Fibroblast of skin of right quadriceps (primary cell): Measurements from ENCODE around the gene UBE2U.

Experiments used
- DNase-seq: peaks from one replicate; pipeline ENCODE4 v3.0.0-alpha.2; 2013

The UBE2U gene, protein sequence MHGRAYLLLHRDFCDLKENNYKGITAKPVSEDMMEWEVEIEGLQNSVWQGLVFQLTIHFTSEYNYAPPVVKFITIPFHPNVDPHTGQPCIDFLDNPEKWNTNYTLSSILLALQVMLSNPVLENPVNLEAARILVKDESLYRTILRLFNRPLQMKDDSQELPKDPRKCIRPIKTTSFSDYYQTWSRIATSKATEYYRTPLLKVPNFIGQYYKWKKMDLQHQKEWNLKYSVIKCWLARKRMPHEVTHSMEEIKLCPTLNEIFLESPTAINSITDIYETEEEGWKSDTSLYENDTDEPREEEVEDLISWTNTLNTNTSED

DNA sequence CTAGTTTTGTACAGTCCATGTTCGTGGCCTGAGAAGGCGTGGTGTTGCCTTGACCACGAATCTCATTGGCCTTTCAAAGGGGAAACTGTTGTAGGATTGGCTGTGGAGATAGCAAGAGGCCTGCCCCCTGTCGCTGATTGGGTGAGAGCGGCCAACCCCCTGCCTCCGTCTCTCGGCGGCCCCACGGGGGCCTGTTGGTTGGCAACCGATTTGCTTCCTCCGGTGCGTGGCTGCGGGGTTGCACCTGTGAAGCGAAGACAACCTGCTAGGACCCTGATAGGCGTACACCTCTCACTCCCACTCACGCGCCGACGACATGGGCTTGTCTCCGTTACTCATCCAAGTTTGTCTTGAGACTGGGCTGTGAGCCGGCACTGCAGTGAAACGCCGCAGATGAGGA, at the start of gene UBE2U:
Gene UBE2U, plus strand, starts transcription at position 204 of the 400 bp plus-strand sequence. CDS start 428 bp downstream, outside the sequence.
- DNase-seq: no peak

DNA sequence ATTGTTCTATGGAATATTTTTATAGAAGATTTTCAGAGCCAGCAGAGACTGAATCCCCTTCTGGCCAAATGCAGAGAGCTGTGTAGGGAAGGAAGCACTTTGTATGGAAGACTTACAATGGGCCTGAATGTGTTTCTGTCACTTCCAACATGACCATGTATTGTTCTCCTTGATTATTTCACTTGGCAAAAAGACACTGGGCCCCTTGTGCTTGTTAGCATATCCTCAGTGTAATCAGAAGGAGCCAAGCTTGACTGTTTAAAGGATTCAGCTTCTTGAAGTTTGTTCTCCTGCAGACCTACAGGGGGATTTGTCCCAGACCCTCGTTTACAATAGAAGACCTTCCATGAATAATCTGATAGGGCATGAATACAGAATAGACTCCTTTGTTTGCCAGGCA, 48.1 kb upstream of the UBE2U start:
- no peak for DNase-seq

DNA sequence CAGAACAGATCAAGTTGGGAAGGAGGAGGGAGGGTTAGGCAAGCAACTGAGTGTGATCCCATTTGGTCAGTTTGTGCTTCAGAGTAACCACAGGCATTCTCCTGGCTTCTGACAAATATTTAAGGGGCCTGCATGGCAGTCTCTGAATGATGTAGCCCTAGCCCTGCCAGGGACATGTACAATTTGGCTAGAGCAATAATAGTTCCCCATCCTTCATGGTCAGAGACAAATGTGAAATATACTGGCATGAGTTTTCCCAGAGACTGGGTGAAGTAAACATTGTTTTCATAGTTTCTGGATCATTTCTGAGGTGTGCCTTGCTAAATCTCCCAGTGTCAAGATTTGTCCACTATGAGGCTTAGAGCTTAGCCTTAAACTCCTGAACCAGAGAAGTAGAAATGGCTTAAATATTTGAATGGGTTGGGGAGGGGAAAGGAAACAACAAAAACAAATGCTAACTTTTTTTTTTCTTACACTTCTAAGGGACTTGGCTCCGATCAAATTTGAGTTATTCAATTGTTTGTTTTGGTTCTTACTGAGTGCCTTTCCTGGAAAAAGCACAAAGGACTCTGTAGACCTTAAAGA, 42.0 kb upstream of the UBE2U start:
- peak; percentile 65 for DNase-seq

- no peak for DNase-seq
Observed at GRCh38 chr1:64162151-64162550, 41.3 kb upstream of the UBE2U start.

GRCh38 chr1:64162804-64163203, 40.6 kb upstream of the UBE2U start:
- DNase-seq: no peak

DNA sequence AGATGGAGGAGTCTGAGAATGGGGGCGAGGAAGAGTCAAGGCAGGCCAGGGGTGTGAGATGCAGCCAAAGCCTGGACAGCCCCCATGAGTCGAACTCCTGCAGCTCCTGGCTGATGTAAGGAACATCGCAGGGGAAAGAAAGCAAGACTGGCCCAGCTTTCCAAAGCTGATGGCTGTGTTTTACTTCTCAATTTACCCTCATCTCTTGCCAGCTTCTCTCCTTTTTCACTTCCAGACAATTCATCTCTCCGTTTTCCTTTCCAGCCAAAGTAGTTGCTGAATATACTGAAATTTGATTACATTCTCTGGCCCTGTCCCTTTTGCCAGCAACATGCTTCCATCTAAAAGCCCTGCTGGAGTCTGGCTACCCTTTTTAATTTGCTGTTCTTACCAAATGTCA, 40.0 kb upstream of the UBE2U start:
- no peak for DNase-seq

- DNase-seq: peak; percentile 61
Observed at GRCh38 chr1:64163970-64164369, 39.5 kb upstream of the UBE2U start.

- DNase-seq: no peak
Observed at GRCh38 chr1:64166629-64167028, 36.8 kb upstream of the UBE2U start.

DNA sequence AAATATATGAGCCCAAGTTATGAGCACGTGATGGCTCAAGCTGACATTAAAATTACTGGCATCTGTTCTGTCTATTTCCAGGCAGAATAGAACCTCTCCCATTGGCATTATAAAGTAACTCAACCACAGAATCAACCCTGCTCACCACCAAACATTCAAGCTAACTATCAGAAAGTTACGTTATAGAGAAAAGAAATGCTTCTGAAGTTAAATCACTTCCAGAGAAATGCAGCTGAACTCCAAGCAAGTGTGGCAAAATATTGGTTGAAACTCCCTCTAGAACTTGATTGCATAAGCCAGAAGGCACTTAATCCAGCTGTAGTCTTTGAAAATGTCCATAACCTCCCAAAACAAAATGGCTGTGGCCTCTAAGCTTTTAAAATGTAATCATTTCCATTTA, 36.2 kb upstream of the UBE2U start:
- DNase-seq: peak; percentile 64

DNA sequence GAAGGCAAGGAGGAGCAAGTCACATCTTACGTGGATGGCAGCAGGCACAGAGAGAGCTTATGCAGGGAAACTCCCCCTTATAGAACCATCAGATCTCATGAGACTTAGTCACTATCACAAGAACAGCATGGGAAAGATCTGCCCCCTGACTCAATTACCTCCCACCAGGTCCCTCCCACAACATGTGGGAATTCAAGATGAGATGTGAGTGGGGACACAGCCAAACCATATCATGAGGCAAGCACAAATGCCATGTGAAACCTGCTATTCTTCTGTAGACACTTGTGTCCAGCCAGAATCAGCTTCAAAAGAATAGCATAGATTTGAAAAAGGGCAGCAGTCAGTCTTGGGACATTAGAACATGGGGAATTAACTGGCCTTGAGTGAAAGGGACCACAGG, 32.2 kb upstream of the UBE2U start:
- no peak for DNase-seq

DNA sequence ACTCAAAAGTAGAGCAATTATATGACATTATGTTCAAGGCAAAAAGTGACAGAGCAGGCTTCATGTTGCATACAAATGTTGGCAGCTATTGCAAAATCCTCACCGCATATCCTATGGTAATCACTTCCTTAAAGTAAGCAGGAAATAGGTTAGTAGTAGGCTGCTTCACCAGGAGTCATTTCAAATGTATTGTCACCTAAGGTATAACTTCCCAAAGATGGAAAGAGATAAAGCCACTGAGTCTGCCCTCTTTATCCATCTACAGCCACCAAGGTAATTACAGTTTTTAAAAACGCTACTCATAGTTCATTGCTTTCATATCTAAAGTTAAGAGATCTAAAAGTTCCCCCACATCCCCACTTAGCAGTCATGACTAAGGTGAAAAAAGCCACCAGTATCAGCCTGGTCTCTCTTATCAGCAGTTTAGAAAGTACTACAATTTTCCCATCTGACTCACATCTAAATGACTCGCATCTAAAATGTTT, 31.6 kb upstream of the UBE2U start:
- peak; percentile 58 for DNase-seq

DNA sequence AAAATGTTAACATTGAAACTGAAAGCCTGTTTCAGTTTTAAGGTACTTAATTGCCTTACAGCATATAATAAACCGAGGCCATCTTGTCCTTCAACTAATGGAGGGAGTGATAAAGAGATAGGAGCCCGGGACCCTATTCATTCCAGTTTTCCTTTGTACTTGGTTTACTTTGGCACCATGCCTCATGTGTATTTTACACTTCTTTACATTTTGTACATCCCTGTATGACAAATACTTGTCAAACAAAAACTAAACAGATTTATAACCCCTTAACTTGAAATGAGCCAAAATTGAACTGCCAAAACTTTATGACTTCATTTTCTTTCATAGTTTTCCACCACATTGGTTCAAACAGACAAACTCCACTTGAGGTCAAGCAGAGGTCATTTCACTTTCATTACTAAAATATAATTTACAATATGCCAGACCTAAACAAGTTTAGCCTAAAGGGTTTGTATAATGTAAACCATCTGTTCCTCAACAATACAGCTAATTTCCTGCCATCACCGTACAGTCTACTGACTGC, 30.9 kb upstream of the UBE2U start:
- DNase-seq: peak; percentile 87

GRCh38 chr1:64173336-64173940, 30.0 kb upstream of the UBE2U start:
- DNase-seq: no peak

DNA sequence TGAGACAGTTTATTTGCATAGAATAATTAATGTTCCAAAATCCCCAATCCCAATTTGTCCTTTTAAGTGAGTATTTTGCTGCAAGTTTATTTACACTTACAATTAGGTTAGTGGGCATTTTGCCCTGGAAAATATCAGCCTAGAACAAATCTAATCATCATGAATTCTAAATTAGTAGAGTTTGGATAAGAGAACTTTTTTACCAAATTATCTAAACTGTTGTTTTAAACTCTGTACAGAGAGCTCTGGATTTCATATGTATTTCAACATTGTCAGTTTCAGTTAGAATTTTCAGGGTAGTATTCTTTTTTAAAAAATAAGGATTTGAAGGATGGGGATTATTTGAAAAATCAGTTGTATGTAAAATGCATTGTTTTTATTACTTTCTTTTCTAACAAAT, 27.8 kb upstream of the UBE2U start:
- DNase-seq: no peak

- no peak for DNase-seq
Observed at GRCh38 chr1:64176659-64177058, 26.8 kb upstream of the UBE2U start.

DNA sequence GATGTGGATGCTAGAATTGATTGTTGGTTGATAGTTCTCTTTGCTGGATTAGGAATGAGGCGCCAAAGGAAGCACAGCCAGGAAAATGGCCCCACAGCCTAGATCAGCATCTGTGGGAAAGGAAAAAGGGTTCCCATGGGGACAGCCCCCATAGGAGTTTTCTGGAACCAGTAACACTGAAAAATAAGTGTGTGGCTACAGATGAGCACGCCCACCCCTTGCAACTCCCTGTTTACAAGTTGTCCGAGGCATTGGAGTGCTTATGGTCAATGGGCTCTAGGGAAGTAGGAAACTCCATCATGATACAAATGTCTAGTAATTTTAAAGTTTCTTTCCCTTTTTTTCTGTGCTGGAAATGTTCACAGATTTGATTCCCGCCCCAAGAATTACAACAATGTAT, 23.8 kb upstream of the UBE2U start:
- DNase-seq: no peak

DNA sequence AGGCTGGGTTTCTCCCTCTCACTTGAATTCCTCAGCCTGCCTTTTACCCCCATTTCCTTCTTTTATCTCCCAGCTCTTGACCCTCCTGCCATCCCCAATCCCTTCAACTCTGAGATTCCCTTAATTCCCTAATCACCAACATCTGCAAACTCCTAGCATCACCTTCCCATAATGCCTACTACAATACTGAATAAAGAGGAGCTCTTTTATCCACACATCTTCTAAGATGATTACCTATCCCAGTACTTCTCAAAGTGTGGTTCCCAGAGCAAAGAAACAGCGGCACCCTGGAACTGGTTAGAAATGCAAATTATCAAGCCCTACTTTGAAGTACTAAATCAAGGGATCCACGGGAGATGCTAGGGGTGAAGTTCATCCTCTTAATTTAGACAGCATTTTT, 21.2 kb upstream of the UBE2U start:
- DNase-seq: no peak

DNA sequence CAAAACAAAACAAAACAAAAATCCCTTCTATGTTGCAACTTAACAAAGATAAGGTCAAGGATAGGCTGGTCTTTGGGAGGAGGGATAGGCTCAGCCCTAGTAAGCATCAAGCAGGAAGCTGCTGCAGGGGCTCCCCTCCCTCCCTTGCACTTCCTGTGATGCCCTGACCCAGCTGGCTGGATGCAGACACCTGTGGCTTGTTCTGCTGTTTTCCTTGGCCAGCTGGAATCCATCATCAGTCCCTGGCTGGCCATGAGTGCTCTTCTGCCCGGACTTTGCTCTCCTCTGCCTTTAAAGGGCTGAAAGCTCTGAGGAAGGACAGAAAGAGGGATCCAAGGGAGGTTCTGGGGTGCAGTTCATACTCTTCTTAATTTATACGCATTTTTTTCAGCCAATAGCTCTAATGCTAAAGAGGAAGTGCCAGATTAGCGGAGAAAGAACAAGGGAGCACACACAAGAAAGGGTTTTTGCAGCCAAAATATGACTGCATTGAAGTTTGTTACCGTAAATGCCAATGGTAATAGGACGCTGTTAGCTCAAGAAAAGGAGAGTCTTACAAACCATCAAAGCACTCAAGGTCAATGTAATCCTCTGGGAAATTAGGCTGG, 19.9 kb upstream of the UBE2U start:
- DNase-seq: peak; percentile 33

DNA sequence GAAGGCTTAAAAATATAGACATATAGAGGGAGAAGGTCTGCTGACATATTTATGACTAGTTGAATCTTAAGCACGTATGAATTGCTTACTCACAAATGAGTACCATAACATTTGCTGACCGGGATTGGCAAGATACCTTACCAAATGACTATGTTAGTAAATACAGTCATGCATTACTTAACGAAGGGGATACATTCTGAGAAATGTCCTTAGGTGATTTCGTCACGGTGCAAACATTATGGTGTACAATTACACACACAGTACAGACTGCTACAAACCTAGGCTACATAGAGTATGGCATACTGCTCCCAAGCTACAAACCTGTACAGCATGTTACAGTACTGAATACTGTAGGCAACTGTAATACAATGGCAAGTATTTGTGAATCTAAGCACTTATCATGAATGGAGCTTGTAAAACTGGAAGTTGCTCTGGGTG, 19.4 kb upstream of the UBE2U start:
- peak; percentile 92 for DNase-seq

DNA sequence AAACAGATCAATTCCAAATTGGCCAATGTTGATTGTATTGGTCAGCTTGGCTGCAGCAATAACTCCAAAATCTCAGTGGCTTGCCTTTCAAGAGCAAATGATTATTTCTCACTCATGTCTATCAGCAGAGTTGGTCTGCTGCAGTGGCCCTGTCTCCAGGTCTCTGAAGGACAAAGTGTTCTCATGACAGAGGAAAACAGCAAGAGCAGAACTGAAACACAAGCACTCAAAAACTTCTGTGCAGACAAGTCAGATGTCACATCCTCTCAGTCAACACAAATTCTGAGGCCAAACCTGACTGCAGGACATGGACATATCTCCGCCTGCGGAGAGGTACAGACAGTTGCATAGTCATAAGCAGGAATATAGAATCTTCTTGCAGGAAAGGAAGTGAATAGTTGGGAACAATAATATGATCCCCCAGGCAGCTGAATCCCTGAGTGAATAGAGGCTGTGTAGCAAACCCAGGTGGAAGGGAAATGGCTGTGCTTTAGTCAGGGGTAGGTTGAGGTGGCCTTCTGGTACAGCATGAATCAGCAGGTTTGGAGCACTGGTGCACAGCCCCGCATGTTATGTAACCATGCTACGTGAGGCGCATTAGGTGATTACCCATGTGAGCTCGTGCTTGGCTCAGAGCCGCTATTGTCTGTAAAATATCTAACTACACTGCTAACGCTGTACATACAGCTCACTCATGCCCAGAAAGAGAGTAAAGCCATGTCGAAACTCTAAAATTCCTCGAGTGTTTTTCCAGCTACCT, 17.1 kb upstream of the UBE2U start:
- DNase-seq: no peak

DNA sequence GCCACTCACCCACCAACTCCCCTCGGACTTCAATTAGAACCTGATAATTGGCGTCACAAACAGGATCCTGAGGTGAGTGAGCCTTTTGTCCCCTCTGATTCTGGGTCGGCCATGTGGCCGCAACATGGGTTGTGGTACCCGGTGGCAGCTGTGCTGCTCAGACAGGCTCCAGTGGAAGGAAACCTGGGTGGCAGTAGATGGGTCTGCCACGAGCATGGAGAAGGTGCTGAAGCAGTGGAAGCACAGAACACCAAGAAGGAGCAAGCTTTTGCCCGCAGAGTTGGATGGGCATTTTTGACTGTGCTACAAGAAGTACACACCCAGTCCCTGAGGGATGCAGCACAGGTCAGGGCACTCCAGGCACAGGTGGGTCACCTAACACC, 16.5 kb upstream of the UBE2U start:
- DNase-seq: no peak

DNA sequence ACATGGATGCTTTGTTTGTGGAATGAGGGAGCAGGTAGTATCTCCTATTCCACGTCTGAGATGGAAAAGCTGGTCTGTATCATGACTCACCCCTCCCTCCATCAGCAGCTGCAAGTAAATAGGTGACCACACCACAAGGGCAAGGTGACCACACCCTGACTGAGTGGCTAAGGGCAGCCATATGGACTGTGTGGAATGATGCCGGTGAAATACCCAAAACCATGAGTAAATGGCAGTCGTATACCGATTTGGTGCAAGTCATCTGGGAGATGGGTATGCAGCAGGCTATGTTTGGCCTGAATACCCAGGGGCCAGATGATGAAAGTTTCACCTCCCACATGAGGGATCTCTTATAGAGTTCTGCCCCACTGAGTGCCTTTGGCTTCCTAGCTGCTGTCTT, 15.8 kb upstream of the UBE2U start:
- DNase-seq: no peak

DNA sequence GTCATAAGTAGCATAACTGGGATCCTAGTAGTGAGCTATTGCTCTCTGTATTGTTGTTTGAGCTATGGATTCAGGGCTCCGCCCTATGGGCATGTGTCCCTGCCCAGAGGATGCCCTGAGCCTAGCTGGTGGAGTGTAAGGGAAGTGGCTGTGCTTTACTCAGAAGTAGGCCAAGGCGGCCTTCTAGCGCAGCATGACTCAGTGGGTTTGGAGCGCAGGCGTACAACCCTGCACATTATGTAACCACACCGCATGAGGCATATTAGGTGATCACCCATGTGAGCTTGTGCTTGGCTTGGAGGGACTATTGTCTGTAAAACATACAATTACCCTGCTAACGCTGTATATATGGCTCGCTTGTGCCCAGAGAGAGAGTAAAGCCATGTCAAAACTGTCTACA, 11.1 kb upstream of the UBE2U start:
- DNase-seq: no peak
